Skin of body (tissue), 2 donors: ENCODE data around the gene XAB2. TPM values are rescaled to one million over a fixed set of nuclear protein-coding genes. Genes with fewer than 3 reads are reported as not detected.

Experiments
- DNase-seq: peaks from one replicate; lab custom pipeline; 2025; lab: John Stamatoyannopoulos, UW
- total RNA-seq: library from RNA; depleted of rRNA; stranded (reverse); fragments of >200 nt; gene quantifications from one replicate; pipeline ENCODE4 v1.2.3, GENCODE V29; 2014

The XAB2 gene
- total RNA-seq, 1 donor from 2014 or later, result 21.9 TPM

GRCh38 chr19:7612282-7613274, 16.8 kb downstream of the XAB2 start:
- DNase-seq, result no peak

GRCh38 chr19:7611541-7612279, 17.6 kb downstream of the XAB2 start:
- no peak for DNase-seq

- DNase-seq, result no peak
These were observed 18.7 kb downstream of the XAB2 start for GRCh38 chr19:7610491-7611240.

GRCh38 chr19:7607874-7608560, 21.3 kb downstream of the XAB2 start:
- no peak for DNase-seq

GRCh38 chr19:7607212-7607873, 22.0 kb downstream of the XAB2 start:
- no peak for DNase-seq

DNA sequence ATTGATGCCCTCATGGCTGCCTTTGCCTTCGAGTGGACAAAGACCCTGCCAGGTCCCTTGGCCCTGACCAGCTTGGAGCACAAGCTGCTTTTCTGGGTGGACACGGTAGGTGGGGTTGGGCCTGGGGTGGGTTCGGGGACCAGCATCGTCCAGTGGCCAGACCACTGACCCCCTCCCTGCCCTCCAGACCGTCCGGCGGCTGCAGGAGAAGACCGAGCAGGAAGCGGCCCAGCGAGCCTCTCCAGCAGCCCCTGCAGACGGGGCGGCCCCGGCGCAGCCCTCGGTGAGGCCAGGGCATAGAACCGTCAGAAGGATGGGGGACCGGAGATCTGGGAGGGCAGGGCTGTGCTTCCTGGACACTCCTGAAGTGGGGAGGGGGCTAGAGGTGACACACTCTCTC, 23.1 kb downstream of the XAB2 start:
- DNase-seq, result no peak

GRCh38 chr19:7605490-7606222, 23.7 kb downstream of the XAB2 start:
- no peak for DNase-seq

DNA sequence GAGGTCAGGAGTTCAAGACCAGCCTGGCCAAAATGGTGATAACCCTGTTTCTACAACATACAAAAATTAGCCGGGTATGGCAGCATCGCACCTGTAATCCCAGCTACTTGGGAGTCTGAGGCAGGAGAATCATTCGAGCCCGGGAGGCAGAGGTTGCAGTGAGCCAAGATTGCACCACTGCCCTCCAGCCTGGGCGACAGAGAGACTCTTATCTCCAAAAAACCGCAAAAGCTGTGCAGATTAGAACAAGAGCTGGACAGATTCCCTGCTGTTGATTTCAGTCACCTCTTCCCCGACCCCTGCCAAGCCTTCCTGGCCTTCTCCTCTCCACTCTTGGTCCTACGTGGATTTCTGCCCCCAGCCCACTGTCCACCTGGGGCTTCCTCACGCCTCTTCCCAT, 25.4 kb downstream of the XAB2 start:
- DNase-seq, result no peak

- no peak for DNase-seq
These were observed 26.3 kb downstream of the XAB2 start for GRCh38 chr19:7602935-7603497.

DNA sequence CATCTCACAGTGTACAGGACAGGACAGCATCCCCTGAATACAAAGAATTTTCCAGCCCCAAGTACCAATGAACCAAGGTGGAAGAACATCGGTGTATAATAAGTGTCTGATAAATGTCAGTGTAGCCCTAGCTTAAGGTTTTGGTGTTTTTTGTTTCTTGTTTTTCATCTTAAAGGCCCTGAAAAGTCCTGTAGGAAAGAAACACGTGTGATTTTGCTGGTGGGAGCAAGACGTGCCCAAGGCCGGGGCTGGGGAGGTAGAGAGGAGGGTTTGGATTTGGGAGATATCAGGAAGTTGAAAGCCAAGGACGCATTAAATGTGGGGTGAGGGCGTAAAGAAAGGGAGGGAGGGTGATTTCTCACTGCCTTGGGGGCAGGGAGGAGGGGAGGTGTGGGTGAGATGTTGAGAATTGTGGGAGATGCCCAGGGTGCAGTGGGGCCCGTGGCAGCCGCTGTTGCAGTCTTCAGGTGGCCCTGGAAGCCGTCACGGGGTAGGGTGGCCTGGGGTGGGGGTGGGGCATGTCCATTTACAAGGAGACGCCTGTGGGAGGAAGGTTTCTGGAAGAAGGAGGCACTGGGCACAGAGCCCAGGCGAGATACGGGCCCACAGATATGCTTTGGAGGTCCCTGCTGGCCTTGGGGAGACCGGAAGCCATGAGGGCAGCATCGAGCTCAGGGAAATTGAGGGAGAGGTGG, 27.0 kb downstream of the XAB2 start:
- no peak for DNase-seq

- no peak for DNase-seq
These were observed 28.6 kb downstream of the XAB2 start for GRCh38 chr19:7600721-7601120.

DNA sequence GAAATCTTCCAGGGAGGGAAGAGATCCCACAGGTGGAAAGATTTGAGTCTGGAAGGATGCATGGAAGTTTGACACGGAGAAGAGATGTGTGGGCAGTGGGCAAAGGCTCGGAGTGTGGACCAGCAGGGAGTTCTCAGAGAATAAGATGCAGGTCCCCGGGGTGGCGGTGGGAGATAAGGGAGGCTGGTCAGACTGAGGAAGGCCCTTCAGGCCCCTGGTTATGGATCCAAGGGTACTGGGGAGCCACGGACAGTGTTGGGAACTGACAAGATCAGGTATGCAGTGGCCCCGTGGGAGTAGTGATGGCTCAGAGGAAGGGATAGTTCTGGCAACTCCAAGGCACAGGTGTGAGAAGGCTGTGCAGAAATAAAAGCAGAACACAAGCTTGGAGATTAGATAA, 31.2 kb downstream of the XAB2 start:
- DNase-seq, result no peak

DNA sequence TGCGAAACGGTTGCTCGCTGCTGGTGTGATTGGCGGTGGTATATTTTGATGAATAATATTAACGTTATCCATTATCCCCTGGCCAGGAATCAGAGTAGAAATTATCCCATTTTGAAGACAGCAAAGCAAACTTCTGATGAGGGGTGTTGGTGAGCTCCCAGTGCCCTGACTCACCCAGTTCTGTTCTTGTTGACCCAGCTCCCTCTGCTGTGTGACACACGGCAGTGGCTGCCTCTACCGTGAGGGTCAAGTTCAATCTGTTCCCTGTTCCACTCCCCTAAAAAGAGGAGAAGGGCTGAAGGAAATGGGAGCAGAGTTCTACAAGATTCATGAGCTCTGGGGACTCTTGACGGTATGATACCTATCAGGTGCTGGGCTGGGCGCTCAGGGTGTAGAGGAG, 31.7 kb downstream of the XAB2 start:
- DNase-seq, result no peak

GRCh38 chr19:7596211-7596937, 33.0 kb downstream of the XAB2 start:
- DNase-seq, result no peak

GRCh38 chr19:7595466-7596133, 33.7 kb downstream of the XAB2 start, which contains the start of gene CAMSAP3:
Gene CAMSAP3, plus strand, starts transcription at chr19:7595863. Its CDS starts 140 bp downstream, at chr19:7596003.
- DNase-seq, result no peak

GRCh38 chr19:7590256-7590655, 39.1 kb downstream of the XAB2 start:
- DNase-seq, result no peak

DNA sequence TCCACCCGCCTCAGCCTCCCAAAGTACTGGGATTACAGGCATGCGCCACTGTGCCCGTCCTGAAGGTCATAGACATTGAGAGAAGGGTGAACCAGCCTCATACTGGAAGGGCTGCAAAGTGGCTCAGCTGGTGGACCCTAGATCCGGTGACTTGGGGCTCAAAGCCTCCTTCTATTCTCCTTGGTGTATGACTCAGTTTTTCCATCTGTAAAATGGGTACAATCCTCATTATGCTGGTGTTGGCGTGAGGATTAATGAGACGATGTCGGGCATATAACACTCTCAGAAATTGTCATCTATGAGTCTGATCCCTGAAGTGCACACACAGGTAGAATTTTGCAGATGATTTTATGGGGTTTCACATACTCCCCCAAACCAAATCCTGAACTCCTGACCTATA, 39.5 kb downstream of the XAB2 start:
- DNase-seq, result no peak

GRCh38 chr19:7582446-7582845, 46.9 kb downstream of the XAB2 start:
- no peak for DNase-seq
